Measurements from ENCODE around the gene FGD1.
A peak's percentile ranks its signal among the peaks of the same experiment; 100 is the strongest.
"Not testable (repeated sequence)": the region's sequence is repeated elsewhere in the genome, so short reads cannot be mapped to it uniquely, and the experiment has no call there.

The FGD1 gene

GRCh38 chrX:54495814-54496516 is at the start of gene FGD1:
Gene FGD1, minus strand, starts transcription at chrX:54496234. Its CDS starts 802 bp downstream, at chrX:54495432.
- H3K36me3 Mint-ChIP-seq: no peaks in the 10 kb centered on the region
- H3K4me3 Mint-ChIP-seq: peak within 1 kb of the TSS; percentile 85
- H3K27ac Mint-ChIP-seq: no peak within 1 kb of the TSS
- peaks cover 7% of the 10 kb centered on the region for H3K4me1 Mint-ChIP-seq (ENCODE audit: low read depth)
- H3K27me3 Mint-ChIP-seq: peaks cover 15% of the 10 kb centered on the region
- H3K9me3 Mint-ChIP-seq (ENCODE audit: low read depth): no peaks in the 10 kb centered on the region

DNA sequence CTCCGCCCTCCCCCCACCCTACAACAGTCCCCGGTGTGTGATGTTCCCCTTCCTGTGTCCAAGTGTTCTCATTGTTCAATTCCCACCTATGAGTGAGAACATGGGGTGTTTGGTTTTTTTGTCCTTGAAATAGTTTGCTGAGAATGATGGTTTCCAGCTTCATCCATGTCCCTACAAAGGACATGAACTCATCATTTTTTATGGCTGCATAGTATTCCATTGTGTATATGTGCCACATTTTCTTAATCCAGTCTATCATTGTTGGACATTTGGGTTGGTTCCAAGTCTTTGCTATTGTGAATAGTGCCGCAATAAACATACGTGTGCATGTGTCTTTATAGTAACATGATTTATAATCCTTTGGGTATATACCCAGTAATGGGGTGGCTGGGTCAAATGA is 46.2 kb upstream of the FGD1 start:
- not testable (repeated sequence) for H3K36me3 Mint-ChIP-seq; H3K4me3 Mint-ChIP-seq; H3K9me3 Mint-ChIP-seq (ENCODE audit: low read depth); H3K27ac Mint-ChIP-seq; H3K4me1 Mint-ChIP-seq (ENCODE audit: low read depth); H3K27me3 Mint-ChIP-seq

DNA sequence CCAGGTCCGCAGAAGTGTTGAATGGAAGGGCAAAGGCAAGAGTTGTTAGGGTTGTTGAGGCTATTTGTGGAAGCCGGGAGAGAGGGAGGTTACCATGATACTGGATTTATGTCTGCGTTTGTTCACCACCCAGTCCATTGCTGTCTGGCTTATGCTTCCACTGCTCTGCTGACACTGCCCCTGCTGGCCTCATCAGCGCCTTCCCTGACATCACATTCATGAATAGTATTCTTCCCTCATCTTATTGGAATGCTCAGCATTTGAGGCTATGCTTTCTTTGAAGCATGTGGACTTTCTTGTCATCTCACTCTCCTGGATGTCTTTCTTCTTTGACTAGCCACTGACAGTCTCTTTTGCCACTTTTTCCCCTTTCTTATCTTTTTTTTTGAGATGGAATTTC is 44.3 kb upstream of the FGD1 start:
- Mint-ChIP-seq H3K27me3 (no peaks in the 10 kb centered on the region), H3K4me3 (no peak overlapping the region), H3K4me1 (ENCODE audit: low read depth) (peaks cover 2% of the 10 kb centered on the region), H3K27ac (no peak overlapping the region), H3K9me3 (ENCODE audit: low read depth) (no peaks in the 10 kb centered on the region), H3K36me3 (no peaks in the 10 kb centered on the region)

DNA sequence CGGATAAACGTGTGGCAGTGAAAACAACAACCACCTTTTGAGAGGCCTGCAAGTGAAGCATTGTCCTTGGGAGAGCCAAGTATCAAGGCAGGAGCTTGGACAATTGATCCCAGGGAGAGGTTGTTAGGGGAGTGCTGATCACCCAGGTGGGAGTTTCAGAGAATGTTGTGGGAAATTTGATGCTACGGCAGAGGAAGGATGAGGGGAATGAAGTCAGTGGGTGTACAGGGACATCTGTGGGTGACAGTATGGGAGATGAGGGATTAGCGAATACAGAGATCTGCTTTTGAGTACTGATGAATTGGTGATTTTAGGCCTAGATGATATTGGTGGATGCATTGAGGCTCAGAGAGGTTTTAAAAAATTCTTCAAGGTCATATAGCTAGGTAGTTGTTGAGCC is 38.2 kb upstream of the FGD1 start:
- Mint-ChIP-seq H3K4me3 (peak overlapping the region; percentile 73), H3K27ac (peak overlapping the region; percentile 4)

DNA sequence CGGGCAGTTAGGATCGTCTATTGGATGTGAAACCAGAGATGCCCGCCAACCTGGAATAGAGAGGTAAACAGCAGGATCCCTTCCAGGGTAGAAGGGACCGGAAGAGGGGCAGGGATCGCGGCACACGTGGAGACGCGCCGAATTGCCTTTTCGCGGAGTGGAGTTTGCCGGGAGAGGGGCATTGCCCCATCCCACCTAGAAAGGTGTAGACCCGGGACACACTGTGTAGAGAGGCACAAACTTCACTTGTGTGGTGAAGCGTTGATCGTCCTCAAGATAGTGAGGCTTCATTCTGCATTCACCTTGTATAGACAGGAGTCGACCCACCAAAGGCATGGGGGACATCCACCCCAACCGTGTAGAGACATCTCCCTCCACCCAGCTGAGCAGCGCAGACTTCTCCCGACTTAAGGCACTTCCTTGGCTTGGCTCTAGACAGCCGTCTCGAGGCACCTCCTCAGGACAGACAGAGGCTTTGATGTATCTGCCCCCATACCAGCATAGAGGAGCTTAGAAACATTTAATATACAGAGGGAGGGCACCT is 34.4 kb upstream of the FGD1 start:
- Mint-ChIP-seq H3K9me3 (ENCODE audit: low read depth) (peaks cover 7% of the 10 kb centered on the region), H3K4me1 (ENCODE audit: low read depth) (peaks cover 34% of the 10 kb centered on the region), H3K27me3 (no peaks in the 10 kb centered on the region), H3K36me3 (peaks cover 9% of the 10 kb centered on the region), H3K4me3 (peak overlapping the region; percentile 97), H3K27ac (peak overlapping the region; percentile 96)

More for the DNA sequence above, 38.2 kb upstream of the FGD1 start:
- H3K9me3 Mint-ChIP-seq (ENCODE audit: low read depth): no peaks in the 10 kb centered on the region
- peaks cover 33% of the 10 kb centered on the region for H3K4me1 Mint-ChIP-seq (ENCODE audit: low read depth)
- H3K27me3 Mint-ChIP-seq: no peaks in the 10 kb centered on the region
- peaks cover 3% of the 10 kb centered on the region for H3K36me3 Mint-ChIP-seq

DNA sequence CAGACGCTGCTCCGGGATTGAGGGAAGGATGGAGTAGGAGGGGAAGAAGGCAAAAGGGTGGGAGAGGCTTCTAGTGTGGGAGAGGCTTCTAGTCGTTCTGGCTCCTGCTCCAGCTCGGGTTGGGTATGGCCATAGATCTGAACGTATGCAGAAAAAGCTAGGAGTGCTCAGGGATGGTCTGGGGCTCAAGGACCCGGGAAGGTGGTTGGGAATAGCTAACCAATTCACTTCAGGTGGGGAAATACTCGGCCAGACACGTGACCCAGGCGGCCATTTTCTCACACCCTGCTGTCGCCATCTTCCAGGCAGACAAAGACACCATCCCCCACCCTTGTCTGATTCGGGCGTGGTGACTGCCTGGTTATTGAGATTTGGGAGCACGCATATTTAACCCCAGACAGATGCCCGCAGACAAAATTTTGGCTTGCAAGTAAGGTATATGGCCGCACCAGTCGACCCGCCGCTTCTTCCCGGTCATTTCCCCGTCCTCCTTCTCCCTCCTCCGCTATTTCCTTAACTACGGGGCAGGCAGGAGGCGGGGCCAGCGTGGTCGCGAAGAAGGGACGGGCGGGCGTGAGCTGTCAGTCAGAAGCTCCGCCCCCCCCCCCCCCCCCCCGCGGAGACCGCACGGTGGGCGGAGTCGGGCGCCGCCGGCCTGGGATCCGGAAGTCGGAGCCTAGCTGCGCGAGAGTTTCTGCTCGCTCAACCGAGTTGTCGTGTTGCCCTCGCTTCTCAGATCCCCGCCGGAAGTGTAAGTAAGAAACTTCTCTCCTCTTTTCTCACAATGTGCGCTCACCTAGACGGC is 33.7 kb upstream of the FGD1 start, which contains the start of gene GNL3L:
TSS of gene GNL3L (plus strand) at position 668 of the 805 bp plus-strand sequence. CDS start 2,348 bp downstream, outside the sequence.
- peaks cover 7% of the 10 kb centered on the region for H3K9me3 Mint-ChIP-seq (ENCODE audit: low read depth)
- peaks cover 10% of the 10 kb centered on the region for H3K36me3 Mint-ChIP-seq
- H3K4me1 Mint-ChIP-seq (ENCODE audit: low read depth): peaks cover 33% of the 10 kb centered on the region
- no peaks in the 10 kb centered on the region for H3K27me3 Mint-ChIP-seq
- peak within 1 kb of the TSS; percentile 96 for H3K27ac Mint-ChIP-seq
- peak within 1 kb of the TSS; percentile 97 for H3K4me3 Mint-ChIP-seq

DNA sequence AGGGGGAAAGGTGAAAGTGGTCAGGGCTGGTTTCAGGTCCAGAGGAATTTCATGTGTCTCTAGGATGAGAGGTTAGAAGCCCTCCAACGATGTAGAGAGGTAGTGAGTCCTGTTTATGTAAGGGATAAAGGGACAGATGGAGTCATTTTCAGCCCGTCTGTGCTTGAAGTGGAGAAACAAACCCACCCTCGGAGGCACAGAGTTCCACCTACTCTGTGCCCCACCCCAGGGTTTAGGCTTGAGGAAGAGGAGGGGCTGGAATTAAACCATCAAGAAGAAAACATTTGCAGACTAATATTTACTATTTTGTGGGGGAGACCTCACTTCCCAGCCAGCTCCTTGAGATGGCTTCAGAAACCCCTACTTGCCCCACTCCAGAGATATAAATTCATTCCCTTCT is 33.1 kb upstream of the FGD1 start:
- Mint-ChIP-seq H3K27ac (peak overlapping the region; percentile 93), H3K27me3 (no peaks in the 10 kb centered on the region), H3K9me3 (ENCODE audit: low read depth) (peaks cover 7% of the 10 kb centered on the region), H3K4me1 (ENCODE audit: low read depth) (peaks cover 27% of the 10 kb centered on the region), H3K36me3 (peaks cover 8% of the 10 kb centered on the region), H3K4me3 (peak overlapping the region; percentile 88)

- no peak overlapping the region for H3K4me3 Mint-ChIP-seq
- H3K36me3 Mint-ChIP-seq: no peaks in the 10 kb centered on the region
- no peaks in the 10 kb centered on the region for H3K27me3 Mint-ChIP-seq
- no peak overlapping the region for H3K27ac Mint-ChIP-seq
- no peaks in the 10 kb centered on the region for H3K9me3 Mint-ChIP-seq (ENCODE audit: low read depth)
- no peaks in the 10 kb centered on the region for H3K4me1 Mint-ChIP-seq (ENCODE audit: low read depth)
Measured at GRCh38 chrX:54509400-54509799, 13.4 kb upstream of the FGD1 start.

- Mint-ChIP-seq H3K27ac (no peak overlapping the region), H3K4me3 (peak overlapping the region; percentile 85), H3K36me3 (no peaks in the 10 kb centered on the region), H3K9me3 (ENCODE audit: low read depth) (no peaks in the 10 kb centered on the region), H3K27me3 (peaks cover 15% of the 10 kb centered on the region), H3K4me1 (ENCODE audit: low read depth) (peaks cover 7% of the 10 kb centered on the region)
Measured at GRCh38 chrX:54496936-54497335, 902 bp upstream of the FGD1 start.

DNA sequence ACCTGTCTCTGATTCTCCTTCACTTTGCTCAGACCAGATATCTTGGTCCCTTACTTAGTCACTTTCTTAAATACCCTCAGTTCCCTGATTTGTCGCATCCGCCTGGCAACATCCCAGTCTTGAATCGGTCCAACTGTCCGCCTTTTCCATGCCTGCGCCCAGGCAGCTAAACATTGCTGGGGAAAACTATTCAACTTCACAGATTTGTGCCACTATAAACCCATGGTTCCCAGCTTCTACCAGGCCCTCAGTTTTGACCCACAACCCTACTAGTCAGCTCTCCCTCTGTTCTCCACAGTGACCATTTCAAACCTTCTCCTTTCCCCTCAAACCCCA is 451 bp upstream of the FGD1 start:
- Mint-ChIP-seq H3K4me3 (peak overlapping the region; percentile 85), H3K27ac (no peak overlapping the region), H3K36me3 (no peaks in the 10 kb centered on the region), H3K27me3 (peaks cover 15% of the 10 kb centered on the region), H3K9me3 (ENCODE audit: low read depth) (no peaks in the 10 kb centered on the region), H3K4me1 (ENCODE audit: low read depth) (peaks cover 7% of the 10 kb centered on the region)

GRCh38 chrX:54494989-54495813 is 833 bp downstream of the FGD1 start:
- Mint-ChIP-seq H3K27ac (no peak overlapping the region), H3K4me1 (ENCODE audit: low read depth) (peaks cover 7% of the 10 kb centered on the region), H3K27me3 (peaks cover 15% of the 10 kb centered on the region), H3K36me3 (no peaks in the 10 kb centered on the region), H3K9me3 (ENCODE audit: low read depth) (no peaks in the 10 kb centered on the region), H3K4me3 (peak overlapping the region; percentile 73)

DNA sequence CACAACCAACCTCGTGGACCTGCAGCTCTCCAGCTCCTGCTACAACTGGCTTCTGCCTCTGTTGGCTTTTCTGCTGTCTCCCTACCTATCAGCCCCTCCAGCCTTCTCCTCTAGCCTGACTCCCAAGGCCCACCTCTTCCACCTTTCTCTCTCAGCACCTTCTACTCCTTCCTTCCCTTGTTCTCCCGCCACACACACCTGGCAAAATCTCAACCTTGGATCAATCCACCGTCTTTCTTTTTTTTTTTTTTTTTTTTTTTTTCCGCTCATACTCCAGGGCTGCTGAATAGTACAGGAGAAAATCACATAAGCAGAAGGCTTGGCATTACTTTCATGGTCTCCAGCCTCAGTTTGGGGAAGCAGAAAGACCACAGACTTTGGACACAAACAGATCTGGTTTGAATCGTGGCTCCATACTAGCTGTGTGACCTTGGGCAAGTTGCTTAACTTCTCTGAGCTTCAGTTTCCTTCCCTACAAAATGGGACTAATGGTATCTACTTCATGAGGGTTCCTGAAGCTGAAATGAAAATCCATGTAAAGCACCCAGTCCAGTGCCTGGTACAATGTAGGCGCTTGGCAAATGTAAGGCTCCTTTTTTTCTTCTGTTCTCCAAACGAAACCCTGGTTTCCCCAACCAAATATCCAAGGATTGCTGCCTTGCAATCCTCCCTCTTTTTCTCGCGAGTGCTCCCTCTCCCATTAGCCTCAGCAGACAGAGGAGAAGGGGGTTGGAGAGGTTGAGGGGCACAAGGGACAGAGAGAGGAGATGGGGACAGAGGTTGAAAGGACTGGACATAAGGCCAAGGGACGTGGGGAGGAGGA is 1.7 kb downstream of the FGD1 start:
- Mint-ChIP-seq H3K9me3 (ENCODE audit: low read depth) (no peaks in the 10 kb centered on the region), H3K27ac (no peak overlapping the region), H3K27me3 (peaks cover 15% of the 10 kb centered on the region), H3K4me3 (peak overlapping the region; percentile 73), H3K36me3 (no peaks in the 10 kb centered on the region), H3K4me1 (ENCODE audit: low read depth) (peaks cover 7% of the 10 kb centered on the region)

GRCh38 chrX:54492340-54492739 is 3.7 kb downstream of the FGD1 start:
- Mint-ChIP-seq H3K4me1 (ENCODE audit: low read depth) (peaks cover 7% of the 10 kb centered on the region), H3K9me3 (ENCODE audit: low read depth) (no peaks in the 10 kb centered on the region), H3K36me3 (no peaks in the 10 kb centered on the region), H3K27ac (no peak overlapping the region), H3K27me3 (peaks cover 9% of the 10 kb centered on the region), H3K4me3 (no peak overlapping the region)

DNA sequence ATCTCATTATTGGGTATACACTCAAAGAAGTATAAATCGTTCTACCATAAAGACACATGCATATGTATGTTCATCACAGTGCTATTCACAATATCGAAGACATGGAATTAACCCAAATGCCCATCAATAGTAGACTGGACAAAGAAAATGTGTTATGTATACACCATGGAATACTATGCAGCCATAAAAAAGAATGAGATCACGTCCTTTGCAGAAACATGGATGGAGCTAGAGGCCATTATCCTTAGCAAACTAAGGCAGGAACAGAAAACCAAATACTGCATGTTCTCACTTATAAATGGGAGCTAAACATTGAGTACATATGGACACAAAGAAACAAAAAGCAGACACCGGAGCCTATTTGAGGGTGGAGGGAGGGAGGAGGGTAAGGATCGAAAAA is 6.2 kb downstream of the FGD1 start:
- H3K27ac Mint-ChIP-seq; H3K4me1 Mint-ChIP-seq (ENCODE audit: low read depth); H3K9me3 Mint-ChIP-seq (ENCODE audit: low read depth); H3K27me3 Mint-ChIP-seq; H3K4me3 Mint-ChIP-seq; H3K36me3 Mint-ChIP-seq: not testable (repeated sequence)
